H1 (cell line): ENCODE measurements around the gene SPC24. TPM values are rescaled to one million over a fixed set of nuclear protein-coding genes. Genes with fewer than 3 reads are reported as not detected.

ENCODE experiments used
- CTCF ChIA-PET: fragments of 300-600 bp; sonication (Branson Sonifier 250); formaldehyde crosslinking; loops from one replicate; lab custom pipeline; 2021; ENCODE audit not compliant: partially characterized antibody; lab: Charles Lee
- POLR2A ChIA-PET: fragments of 300-600 bp; sonication (Branson Sonifier 250); formaldehyde crosslinking; loops from one replicate; lab custom pipeline; 2021; ENCODE audit warnings: inconsistent platforms; ENCODE audit not compliant: partially characterized antibody; lab: Charles Lee
- DNase-seq, 2 experiments: peaks; one replicate each; pipeline versions ENCODE4 v3.0.0 to v3.0.0-alpha.2; 2010 to 2022; ENCODE audit warnings: low spot score in 2 of 2, low read depth in 1 of 2, mixed read lengths in 1 of 2
- FAIRE-seq: peaks from 2 replicates; lab custom pipeline; 2011; peaks lifted over from hg19 to GRCh38; lab: Jason Lieb, UNC
- H2AFZ ChIP-seq: 2 replicates; pipeline ENCODE4 v1.8.1; 2012; ENCODE audit warnings: low read length, inconsistent platforms
- H2AK5ac ChIP-seq: 2 replicates; pipeline ENCODE4 v1.6.1; 2013; ENCODE audit warnings: low read depth, low read length
- H2BK120ac ChIP-seq: replicated peaks from 2 replicates; pipeline ENCODE3; 2013; ENCODE audit warnings: low read depth, low read length, inconsistent platforms
- H2BK12ac ChIP-seq: 2 replicates; pipeline ENCODE4 v1.6.1; 2013; ENCODE audit warnings: low read depth, low read length
- H2BK15ac ChIP-seq: 2 replicates; pipeline ENCODE4 v1.6.1; 2013; ENCODE audit warnings: low read length
- H2BK20ac ChIP-seq: 2 replicates; pipeline ENCODE4 v1.6.1; 2013; ENCODE audit warnings: low read length
- H2BK5ac ChIP-seq: 2 replicates; pipeline ENCODE4 v1.6.1; 2013; ENCODE audit warnings: low read depth, low read length
- H3K14ac ChIP-seq: 2 replicates; pipeline ENCODE4 v1.6.1; 2013; ENCODE audit warnings: inconsistent platforms; ENCODE audit not compliant: insufficient read length
- H3K18ac ChIP-seq: 2 replicates; pipeline ENCODE4 v1.6.1; 2013; ENCODE audit warnings: low read length; ENCODE audit errors: extremely low read depth
- H3K23ac ChIP-seq: 2 replicates; pipeline ENCODE4 v1.6.1; 2013; ENCODE audit warnings: inconsistent platforms; ENCODE audit not compliant: insufficient read length
- H3K23me2 ChIP-seq: 2 replicates; pipeline ENCODE4 v1.6.1; 2013; ENCODE audit warnings: low read depth, low read length
- H3K27ac ChIP-seq: 2 replicates; pipeline ENCODE4 v1.6.1; 2011; ENCODE audit warnings: low read depth, low read length, inconsistent platforms
- H3K27me3 ChIP-seq, 4 experiments: replicated peaks in 1 of 4; 1 replicate in 1 of 4; 2 replicates in 3 of 4; pipeline versions ENCODE4 v1.6.1 to v1.8.1; 2011 to 2013; ENCODE audit warnings: low read length in 3 of 4, mild to moderate bottlenecking in 3 of 4, inconsistent platforms in 2 of 4, mixed read lengths in 2 of 4, moderate library complexity in 1 of 4; ENCODE audit not compliant: control insufficient read depth in 3 of 4, insufficient read depth in 3 of 4; ENCODE audit errors: extremely low read depth in 1 of 4
- H3K36me3 ChIP-seq, 4 experiments: 2 replicates each; pipeline versions ENCODE4 v1.6.1 to v1.8.1; 2011 to 2013; ENCODE audit warnings: mild to moderate bottlenecking in 4 of 4, low read length in 3 of 4, moderate library complexity in 2 of 4, control low read depth in 1 of 4, inconsistent platforms in 1 of 4; ENCODE audit not compliant: insufficient read depth in 4 of 4, control insufficient read depth in 2 of 4
- H3K4ac ChIP-seq: replicated peaks from 2 replicates; pipeline ENCODE3; 2013; ENCODE audit warnings: low read length, low read depth, mixed read lengths, inconsistent platforms; ENCODE audit not compliant: insufficient read length
- H3K4me1 ChIP-seq, 4 experiments: replicated peaks in 1 of 4; 1 replicate in 1 of 4; 2 replicates in 3 of 4; pipeline versions ENCODE4 v1.6.1 to v1.8.1; 2011 to 2013; ENCODE audit warnings: low read length in 3 of 4, inconsistent platforms in 2 of 4, mixed read lengths in 1 of 4; ENCODE audit not compliant: insufficient read depth in 4 of 4, control insufficient read depth in 3 of 4
- H3K4me2 ChIP-seq, 2 experiments: 2 replicates each; pipeline versions ENCODE4 v1.6.1 to v1.8.1; 2011 to 2013; ENCODE audit warnings: low read depth in 2 of 2, low read length in 2 of 2, control low read depth in 1 of 2, inconsistent platforms in 1 of 2, mild to moderate bottlenecking in 1 of 2; ENCODE audit not compliant: insufficient read depth in 1 of 2
- H3K4me3 ChIP-seq, 4 experiments: fragments of 200-600, 300-600 bp in 1 of 4; sonication (generic), shearing (Covaris generic), sonication (Bioruptor Twin) in 1 of 4; 2 replicates each; pipeline versions ENCODE4 v1.5.1 to v1.8.1; 2011 to 2016; ENCODE audit warnings: low read length in 4 of 4, low read depth in 3 of 4, control low read depth in 2 of 4, inconsistent platforms in 2 of 4, mild to moderate bottlenecking in 2 of 4, mixed read lengths in 1 of 4, moderate library complexity in 1 of 4; ENCODE audit not compliant: insufficient read depth in 2 of 4; ENCODE audit errors: extremely low read depth in 1 of 4
- H3K56ac ChIP-seq: replicated peaks from 2 replicates; pipeline ENCODE3; 2013; ENCODE audit warnings: low read depth, mild to moderate bottlenecking, mixed read lengths, low read length, inconsistent platforms; ENCODE audit not compliant: insufficient read length
- H3K79me1 ChIP-seq: 2 replicates; pipeline ENCODE4 v1.6.1; 2013; ENCODE audit warnings: low read depth, low read length, control low read depth
- H3K79me2 ChIP-seq, 2 experiments: 2 replicates each; pipeline versions ENCODE4 v1.6.1 to v1.8.1; 2012 to 2013; ENCODE audit warnings: low read length in 2 of 2, mild to moderate bottlenecking in 2 of 2, inconsistent platforms in 1 of 2; ENCODE audit not compliant: insufficient read depth in 2 of 2, control insufficient read depth in 1 of 2
- H3K9ac ChIP-seq, 4 experiments: replicated peaks in 1 of 4; 1 replicate in 1 of 4; 2 replicates in 3 of 4; pipeline versions ENCODE4 v1.6.1 to v1.8.1; 2011 to 2013; ENCODE audit warnings: low read depth in 3 of 4, low read length in 3 of 4, control low read depth in 2 of 4, mild to moderate bottlenecking in 2 of 4, moderate library complexity in 2 of 4, inconsistent platforms in 1 of 4; ENCODE audit errors: extremely low read depth in 1 of 4
- H3K9me3 ChIP-seq, 2 experiments: 2 replicates each; pipeline versions ENCODE4 v1.6.1 to v1.8.1; 2012 to 2013; ENCODE audit warnings: mild to moderate bottlenecking in 2 of 2, moderate library complexity in 2 of 2, control low read depth in 1 of 2, inconsistent platforms in 1 of 2, low read depth in 1 of 2, low read length in 1 of 2, mixed read lengths in 1 of 2; ENCODE audit not compliant: insufficient read depth in 2 of 2
- H4K20me1 ChIP-seq, 2 experiments: replicated peaks in 1 of 2; 2 replicates each; pipeline versions ENCODE3 to v1.8.1; 2011 to 2013; ENCODE audit warnings: inconsistent platforms in 2 of 2, low read length in 2 of 2, mild to moderate bottlenecking in 1 of 2; ENCODE audit not compliant: insufficient read depth in 2 of 2, control insufficient read depth in 1 of 2
- H4K5ac ChIP-seq: 2 replicates; pipeline ENCODE4 v1.6.1; 2013; ENCODE audit warnings: low read length, low read depth, mixed read lengths, inconsistent platforms; ENCODE audit not compliant: insufficient read length
- H4K8ac ChIP-seq: 2 replicates; pipeline ENCODE4 v1.8.0; 2013; ENCODE audit warnings: mild to moderate bottlenecking, moderate library complexity, low read length, inconsistent platforms; ENCODE audit not compliant: insufficient read depth; ENCODE audit errors: extremely low read depth
- H4K91ac ChIP-seq: replicated peaks from 2 replicates; pipeline ENCODE3; 2013; ENCODE audit warnings: low read length, mixed read lengths, inconsistent platforms; ENCODE audit not compliant: insufficient read length
- KDM1A ChIP-seq: fragments of 200-600, 300-600 bp; sonication (generic); IDR thresholded peaks from 2 replicates; pipeline ENCODE4 v1.7.1; 2016; ENCODE audit warnings: mild to moderate bottlenecking, low read length, borderline replicate concordance
- NANOG ChIP-seq: IDR thresholded peaks from 2 replicates; pipeline ENCODE4 v1.6.1; 2011; ENCODE audit warnings: low read length, low read depth, mild to moderate bottlenecking, inconsistent platforms; ENCODE audit not compliant: insufficient read depth, poor library complexity, severe bottlenecking
- SIX5 ChIP-seq: IDR thresholded peaks from 2 replicates; pipeline ENCODE4 v1.6.1; 2011; ENCODE audit warnings: mild to moderate bottlenecking, low read depth, low read length
- WGBS, 2 experiments: shearing (Covaris generic) in 1 of 2; methylation state at CpG; one replicate each; pipeline versions ENCODE4 v1.1.6 to v1.1.7; 2013 to 2015; ENCODE audit warnings: low lambda C conversion rate in 2 of 2, mixed read lengths in 2 of 2, inconsistent platforms in 1 of 2, low coverage in 1 of 2, missing lambda C conversion rate in 1 of 2; ENCODE audit not compliant: insufficient replicate concordance in 2 of 2, insufficient coverage in 1 of 2, insufficient read length in 1 of 2; ENCODE audit errors: extremely low coverage in 1 of 2, missing lambda C conversion rate in 1 of 2; 5-methylcytosine and 5-hydroxymethylcytosine counted together
- polyA plus RNA-seq, 7 experiments: library from polyadenylated mRNA; depleted of rRNA in 3 of 7; stranded (reverse) in 5 of 7; unstranded in 2 of 7; fragments of >200 nt in 5 of 7; fragments of 200-250 nt in 2 of 7; gene quantifications; 1 replicate in 5 of 7; 2 replicates in 1 of 7; 4 replicates in 1 of 7; pipeline versions ENCODE4 v1.2.1 to v1.2.3, GENCODE V29; 2011 to 2013; ENCODE audit warnings: missing spikeins in 2 of 7, mixed read lengths in 2 of 7
- total RNA-seq: library from RNA; stranded (reverse); fragmentation: NEBNext Ultra II Directional; extraction: Animal tissue kit (Norgen Biotek cat#: 25700); gene quantifications from 2 replicates; pipeline ENCODE4 v1.2.1, GENCODE V29; 2021

The SPC24 gene
- total and polyA plus RNA-seq, 2 of the 8 experiments (the other 6 are each of a cell fraction or from before 2014, with no cell fraction given): 17.7 to 42.4 TPM

DNA sequence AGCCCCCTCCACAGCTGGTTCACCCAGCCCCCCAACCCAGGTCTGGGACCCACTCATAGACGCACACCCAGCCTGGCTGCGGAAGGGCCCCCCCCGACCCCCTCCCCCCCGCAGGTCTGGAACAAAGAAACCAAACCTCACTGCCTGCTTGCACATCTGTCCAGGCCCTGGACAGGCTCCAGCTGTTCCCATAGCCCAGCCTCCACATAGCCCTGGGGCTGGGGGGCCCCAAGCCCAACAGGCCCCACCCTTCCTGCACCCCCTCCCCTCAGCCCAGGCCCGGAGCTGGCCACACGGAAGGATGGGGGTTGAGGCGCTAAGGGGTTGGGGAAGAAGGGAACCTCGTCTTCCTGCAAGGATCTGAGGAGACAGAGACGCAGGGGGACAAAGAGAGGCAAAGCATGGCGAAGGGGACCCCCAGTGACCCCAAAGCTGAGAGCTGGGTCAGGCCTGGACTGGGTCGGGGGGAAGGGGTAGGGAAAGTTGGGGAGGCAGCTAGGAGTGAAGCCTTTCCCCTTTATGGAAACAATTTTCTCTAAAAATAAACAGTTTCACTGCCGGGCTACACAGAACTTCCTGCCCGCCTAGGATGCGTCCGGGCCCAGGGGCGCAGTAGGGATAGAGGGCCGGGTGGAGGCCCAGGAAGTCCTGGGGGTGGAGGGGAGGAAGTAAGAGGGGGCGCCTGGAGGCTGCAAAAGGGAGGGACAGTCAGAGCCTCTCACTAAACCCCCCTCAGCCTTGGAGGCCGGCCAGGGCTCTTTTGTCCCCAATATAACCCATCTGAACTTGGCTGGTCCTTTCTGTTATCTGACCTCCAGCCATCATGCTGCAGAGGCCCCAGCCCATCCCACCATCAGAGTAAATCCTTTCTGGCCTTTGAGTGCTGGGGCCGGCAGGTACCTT is 39.3 kb upstream of the SPC24 start:
- Histone ChIP-seq H2BK120ac (no peak overlapping the region), H3K9ac (no peak overlapping the region), H2BK15ac (peak overlapping the region; percentile 92; the same call in 1 of the 2 replicates), H2BK5ac (no peak overlapping the region), H3K79me1 (no peaks in the 10 kb centered on the region; the same call in 1 of the 2 replicates), H4K8ac (peak overlapping the region; percentile 9; the same call in 1 of the 2 replicates), H3K9me3 (no peaks in the 10 kb centered on the region), H3K4me3 (no peak overlapping the region), H3K4ac (no peak overlapping the region), H3K27ac (no peak overlapping the region), H3K23ac (no peak overlapping the region), H3K79me2 (no peaks in the 10 kb centered on the region), H2AFZ (no peak overlapping the region), H3K4me1 (peaks cover 0 to 3% (median 2%) of the 10 kb centered on the region in 4 experiments; a peak in 4 of 7 replicates), H3K56ac (no peak overlapping the region), H3K4me2 (no peak overlapping the region; a peak in 1 of 4 replicates), H2AK5ac (peak overlapping the region; percentile 82; the same call in 1 of the 2 replicates), H3K36me3 (peaks cover 2 to 24% (median 10%) of the 10 kb centered on the region in 4 experiments; a peak in 6 of 8 replicates), H4K20me1 (no peaks in the 10 kb centered on the region), H3K27me3 (no peaks in the 10 kb centered on the region), H2BK20ac (no peak overlapping the region), H4K5ac (no peak overlapping the region), H2BK12ac (peak overlapping the region; percentile 23; the same call in 1 of the 2 replicates), H3K23me2 (peaks cover 6% of the 10 kb centered on the region; the same call in 1 of the 2 replicates), H3K18ac (no peak overlapping the region; the same call in 1 of the 2 replicates), H4K91ac (no peak overlapping the region), H3K14ac (no peak overlapping the region)
- FAIRE-seq (no peak), DNase-seq (no peak)
- TF ChIP-seq NANOG: no peak
- peak; percentile 67; the same call in 1 of the 2 replicates for TF ChIP-seq KDM1A
- no peak for TF ChIP-seq SIX5
- ChIA-PET POLR2A (interaction anchor here (0.6 to 2.1 kb wide), 4 partner anchors 8 to 36 kb away, joined by 3 to 5 read pairs (median 4); no protein-coding TSS in a partner anchor), CTCF (interaction anchor here (0.8 to 1.1 kb wide), 2 partner anchors 40 to 42 kb away, joined by 3 to 4 read pairs; no protein-coding TSS in a partner anchor)
- 84% methylated on average over 18 of the region's 20 CpGs; no CpG with 5 or more reads in 1 of the 2 experiments for WGBS, 2 experiments
